Measurements from ENCODE around the gene CD300E. TPM values are rescaled to one million over a fixed set of nuclear protein-coding genes. Genes with fewer than 3 reads are reported as not detected.

Gene CD300E
- total RNA-seq, 1 donor = 0.54 TPM

DNA sequence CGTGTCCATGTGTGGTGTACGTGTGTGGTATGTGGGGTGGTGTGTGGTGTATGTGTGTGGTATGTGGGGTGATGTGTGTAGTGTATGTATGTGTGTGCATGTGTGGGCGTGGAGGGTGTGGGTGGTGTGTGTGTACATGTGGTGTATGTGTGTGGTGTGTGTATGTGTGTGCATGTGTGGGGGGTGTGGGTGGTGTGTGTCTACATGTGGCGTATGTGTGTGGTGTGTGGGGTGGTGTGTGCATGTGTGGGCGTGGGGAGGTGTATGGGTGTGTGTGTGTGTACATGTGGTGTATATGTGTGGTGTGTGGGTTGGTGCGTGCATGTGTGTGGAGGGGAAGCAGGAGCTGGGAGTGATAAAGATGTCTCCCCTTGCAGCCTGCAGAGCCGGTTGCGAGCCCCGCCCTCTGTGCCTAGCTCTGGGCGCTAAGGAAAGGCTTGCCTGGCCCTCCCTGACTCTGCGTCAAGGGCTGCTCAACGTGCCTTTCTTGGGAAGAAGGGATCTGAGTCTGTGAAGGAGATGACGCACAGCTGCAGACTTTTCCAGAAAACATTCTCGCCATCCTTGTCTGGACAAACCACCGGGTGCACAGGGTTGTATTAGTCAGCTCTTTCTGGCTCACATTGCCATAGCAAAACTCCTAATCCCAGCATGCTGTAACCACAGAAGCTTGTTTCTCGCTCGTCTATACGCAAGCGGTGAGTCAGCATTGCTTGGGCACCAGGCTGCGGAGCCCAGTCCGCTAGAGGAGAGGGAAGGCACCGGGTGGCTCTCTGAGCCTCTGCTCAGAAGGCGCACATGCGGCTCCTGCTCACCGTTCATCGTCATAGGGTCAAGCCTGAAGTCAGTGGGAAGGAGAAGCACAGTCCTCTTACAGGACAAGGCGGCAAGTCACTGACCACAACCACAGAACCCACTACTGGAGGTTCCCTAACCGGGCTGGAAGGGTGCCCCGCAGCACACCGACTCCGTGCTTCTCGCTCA is 54.2 kb downstream of the CD300E start:
- DNase-seq (ENCODE audit: low read depth in 2 of 3, low spot score in 2 of 3) = peak in 2 of 3 donors; percentile 89 to 91

DNA sequence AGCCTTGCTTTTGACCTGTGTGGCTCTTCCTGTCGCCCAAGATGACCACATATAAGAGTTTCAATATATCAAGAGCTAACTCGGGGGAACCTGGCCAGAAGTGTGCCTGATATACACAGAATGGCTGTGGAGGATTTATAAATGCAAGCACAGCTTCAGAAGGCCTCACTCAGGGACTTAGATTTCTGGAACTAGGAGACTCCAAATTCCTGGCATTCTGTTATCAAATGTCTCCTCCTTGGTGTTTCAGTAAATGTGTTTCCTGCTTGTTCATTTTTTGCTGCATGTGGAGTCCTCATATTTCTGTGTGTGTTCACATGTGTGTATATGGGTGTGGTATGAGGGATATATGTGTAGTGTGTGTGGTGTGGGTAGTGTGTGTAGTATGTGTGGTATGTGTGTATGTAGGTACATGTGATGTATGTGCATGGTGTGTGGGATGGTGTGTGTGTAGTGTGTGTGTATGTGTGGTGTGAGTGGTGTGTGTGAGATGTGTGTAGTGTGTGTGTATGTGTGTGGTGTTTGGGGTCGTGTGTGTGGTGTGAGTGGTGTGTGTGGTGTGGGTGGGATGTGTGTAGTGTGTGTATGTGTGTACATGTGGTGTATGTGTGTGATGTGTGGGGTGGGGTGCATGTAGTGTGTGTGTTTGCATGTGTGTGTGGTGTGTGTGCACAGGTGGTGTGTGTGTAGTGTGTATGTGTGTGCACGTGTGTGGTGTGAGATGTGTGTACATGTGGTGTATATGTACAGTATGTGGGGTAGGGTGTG is 55.2 kb downstream of the CD300E start:
- DNase-seq (ENCODE audit: low read depth in 2 of 3, low spot score in 2 of 3) = no peak

DNA sequence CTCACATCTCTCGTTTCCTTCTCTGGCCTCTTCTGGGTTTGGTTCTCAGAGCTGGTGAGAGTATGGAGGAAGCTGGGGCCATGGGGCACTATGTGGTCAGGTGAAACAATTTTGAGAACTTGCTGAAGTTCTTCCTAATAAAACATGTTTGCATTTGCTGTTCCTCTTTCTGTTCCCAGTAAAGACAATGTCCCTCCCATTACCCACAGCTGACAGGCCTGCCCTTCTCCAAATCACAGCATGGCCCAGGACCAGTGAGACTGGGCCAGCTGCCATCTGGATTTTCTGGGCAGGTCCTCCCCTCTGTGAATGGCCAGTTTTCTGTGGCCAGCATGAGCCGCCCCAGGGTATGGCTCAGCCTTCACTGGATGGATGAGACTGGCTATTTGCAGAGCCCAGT is 56.1 kb downstream of the CD300E start, which contains the start of gene CD300H:
Gene CD300H (minus strand): TSS at position 113 of the 400 bp plus-strand sequence.
- DNase-seq (ENCODE audit: low read depth in 2 of 3, low spot score in 2 of 3) = no peak

GRCh38 chr17:74566132-74566753 is 57.3 kb downstream of the CD300E start:
- DNase-seq (ENCODE audit: low read depth in 2 of 3, low spot score in 2 of 3) = peak in 2 of 3 donors; percentile 42 to 59

DNA sequence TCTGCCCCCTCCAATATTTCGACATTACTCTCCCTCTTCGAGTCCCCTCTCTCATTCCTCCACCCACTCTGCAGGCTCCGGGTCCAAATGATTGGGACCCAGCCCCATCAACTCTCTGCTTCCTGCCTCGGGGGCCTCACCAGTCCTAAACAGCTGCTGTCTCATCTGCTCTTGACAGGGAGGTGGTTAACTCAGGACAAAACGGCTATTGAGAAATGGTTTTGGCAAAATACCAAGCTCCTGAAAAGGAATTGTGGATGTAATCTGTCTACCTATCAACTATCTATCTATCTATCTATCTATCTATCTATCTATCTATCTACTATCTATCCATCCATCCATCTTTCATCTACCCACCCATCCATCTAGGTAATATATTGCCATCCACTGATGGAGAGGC is 58.4 kb downstream of the CD300E start:
- DNase-seq (ENCODE audit: low read depth in 2 of 3, low spot score in 2 of 3) = no peak

GRCh38 chr17:74563358-74563757 is 60.2 kb downstream of the CD300E start:
- DNase-seq (ENCODE audit: low read depth in 2 of 3, low spot score in 2 of 3) = no peak

DNA sequence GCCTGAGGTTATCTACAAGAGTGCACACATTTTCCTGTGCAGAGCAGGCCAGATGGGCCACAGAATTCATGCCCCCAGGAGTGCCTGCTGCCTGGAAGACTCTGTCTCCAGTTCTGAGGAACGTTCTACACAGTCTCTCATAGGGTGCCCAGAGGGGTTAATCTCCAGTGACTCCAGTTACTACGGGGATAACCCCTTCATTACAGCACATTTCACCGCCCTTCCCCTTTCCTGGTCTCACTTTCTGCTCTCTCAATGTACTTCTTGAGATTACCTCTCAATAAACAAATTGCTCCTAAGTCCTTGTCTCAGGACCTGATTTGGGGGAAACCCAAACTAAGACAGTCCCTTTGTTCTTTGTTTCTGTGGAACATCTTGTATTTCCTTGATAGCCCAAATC is 62.0 kb downstream of the CD300E start:
- DNase-seq (ENCODE audit: low read depth in 2 of 3, low spot score in 2 of 3) = no peak

Other genes with a start within 250 kb of the CD300E start
- gene GPRC5C, start 191.7 kb downstream of the CD300E start, total RNA-seq = 3.8 TPM
- gene CD300A, start 157.1 kb downstream of the CD300E start, total RNA-seq = 52.0 TPM
- gene CD300LB, start 92.3 kb downstream of the CD300E start, total RNA-seq = 0.81 TPM
- 0.54 TPM for gene CD300C, start 77.6 kb downstream of the CD300E start, total RNA-seq
- 0.27 TPM for gene CD300H, start 56.2 kb downstream of the CD300E start, total RNA-seq
- not detected for gene CD300LD, start 31.5 kb downstream of the CD300E start, total RNA-seq
- 25.3 TPM for gene CD300LF, start 89.2 kb upstream of the CD300E start, total RNA-seq
- gene RAB37, start 113.5 kb upstream of the CD300E start, total RNA-seq = 79.7 TPM
- 74.6 TPM for gene NHERF1, start 124.9 kb upstream of the CD300E start, total RNA-seq
- gene NAT9, start 152.6 kb upstream of the CD300E start, total RNA-seq = 37.4 TPM
- gene GRIN2C, start 236.1 kb upstream of the CD300E start, total RNA-seq = 0.27 TPM
- 8.9 TPM for gene FDXR, start 249.3 kb upstream of the CD300E start, total RNA-seq

Data from hematopoietic multipotent progenitor cell (in vitro differentiated cells).